Lower leg skin (tissue), 3 donors: ENCODE data around the gene FOXD2.

Source experiments
- POLR2A ChIP-seq, 2 donors: fragments of 450-650 bp; IDR thresholded peaks; one replicate each; pipeline ENCODE4 v1.6.1; 2016 to 2017; ENCODE audit warnings: antibody characterized with exemption in 2 of 2, mild to moderate bottlenecking in 1 of 2, moderate library complexity in 1 of 2
- TF ChIP-seq, protein P1 (sequence below), 3 donors: fragments of 450-650 bp; IDR thresholded peaks; one replicate each; pipeline ENCODE4 v1.5.1; 2016; ENCODE audit warnings: antibody characterized with exemption in 3 of 3, mild to moderate bottlenecking in 3 of 3, moderate library complexity in 2 of 3

- TF ChIP-seq, protein P1, sequence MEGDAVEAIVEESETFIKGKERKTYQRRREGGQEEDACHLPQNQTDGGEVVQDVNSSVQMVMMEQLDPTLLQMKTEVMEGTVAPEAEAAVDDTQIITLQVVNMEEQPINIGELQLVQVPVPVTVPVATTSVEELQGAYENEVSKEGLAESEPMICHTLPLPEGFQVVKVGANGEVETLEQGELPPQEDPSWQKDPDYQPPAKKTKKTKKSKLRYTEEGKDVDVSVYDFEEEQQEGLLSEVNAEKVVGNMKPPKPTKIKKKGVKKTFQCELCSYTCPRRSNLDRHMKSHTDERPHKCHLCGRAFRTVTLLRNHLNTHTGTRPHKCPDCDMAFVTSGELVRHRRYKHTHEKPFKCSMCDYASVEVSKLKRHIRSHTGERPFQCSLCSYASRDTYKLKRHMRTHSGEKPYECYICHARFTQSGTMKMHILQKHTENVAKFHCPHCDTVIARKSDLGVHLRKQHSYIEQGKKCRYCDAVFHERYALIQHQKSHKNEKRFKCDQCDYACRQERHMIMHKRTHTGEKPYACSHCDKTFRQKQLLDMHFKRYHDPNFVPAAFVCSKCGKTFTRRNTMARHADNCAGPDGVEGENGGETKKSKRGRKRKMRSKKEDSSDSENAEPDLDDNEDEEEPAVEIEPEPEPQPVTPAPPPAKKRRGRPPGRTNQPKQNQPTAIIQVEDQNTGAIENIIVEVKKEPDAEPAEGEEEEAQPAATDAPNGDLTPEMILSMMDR (IDR thresholded peaks at IDR 0.05) = no peak
- no peak for TF ChIP-seq POLR2A (IDR thresholded peaks at IDR 0.05)
Measured at GRCh38 chr1:47460456-47460855, 22.6 kb downstream of the FOXD2 start.
